WI38 (cell line): ENCODE measurements around the gene MILR1.
A peak's percentile ranks its signal among the peaks of the same experiment; 100 is the strongest.

ENCODE experiments used
- H3K4me3 ChIP-seq: 2 replicates; pipeline ENCODE4 v1.5.1; 2011; ENCODE audit warnings: low read depth, mild to moderate bottlenecking, control low read depth, low read length
- CTCF ChIP-seq: IDR thresholded peaks from 2 replicates; pipeline ENCODE4 v1.5.1; 2012; ENCODE audit warnings: low read depth, mild to moderate bottlenecking, control low read depth, low read length

Gene MILR1

DNA sequence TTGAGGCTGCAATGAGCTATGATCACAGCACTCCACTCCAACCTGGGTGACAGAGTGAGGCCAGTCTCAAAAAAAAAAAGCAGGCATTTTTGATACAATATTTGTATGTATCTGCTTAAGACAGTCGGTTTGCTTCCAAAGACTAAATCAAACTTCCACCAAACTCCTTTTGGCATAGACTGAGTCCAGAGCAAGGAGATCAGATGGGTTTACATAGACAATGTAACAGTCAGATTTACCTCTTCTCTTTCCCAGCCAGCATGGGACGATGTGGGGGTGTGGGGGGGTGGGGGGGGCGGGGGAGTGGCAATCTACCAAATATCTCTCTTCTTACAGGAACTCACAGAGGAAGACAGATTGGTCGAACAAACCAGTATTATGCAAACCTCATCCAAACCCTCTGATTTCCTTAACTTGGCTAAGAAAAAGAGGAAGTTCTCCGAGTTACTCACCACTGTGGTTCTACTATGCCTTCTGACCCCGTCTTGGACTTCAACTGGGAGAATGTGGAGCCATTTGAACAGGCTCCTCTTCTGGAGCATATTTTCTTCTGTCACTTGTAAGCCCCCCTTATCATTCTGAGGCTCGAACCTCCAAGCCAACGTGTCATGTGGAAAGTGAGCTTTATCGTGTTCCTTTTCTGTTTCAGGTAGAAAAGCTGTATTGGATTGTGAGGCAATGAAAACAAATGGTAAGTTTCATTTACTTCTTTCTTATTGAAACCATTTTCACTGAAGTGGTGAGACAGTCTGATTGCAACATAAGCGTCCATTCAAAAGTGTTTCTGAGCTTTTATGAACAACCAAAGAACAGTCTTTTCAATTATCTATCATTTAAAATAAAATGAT is at the start of gene MILR1:
TSS of gene MILR1 (plus strand) at position 451 of the 848 bp plus-strand sequence. CDS start at position 505, 54 bp downstream.
- no peak for TF ChIP-seq CTCF
- peak within 1 kb of the TSS; percentile 11; the same call in 1 of the 2 replicates for H3K4me3 ChIP-seq

- TF ChIP-seq CTCF = no peak
- H3K4me3 ChIP-seq = no peak overlapping the region
These were observed 49.2 kb upstream of the MILR1 start for GRCh38 chr17:64399767-64400156.

GRCh38 chr17:64400642-64401041 is 48.3 kb upstream of the MILR1 start:
- no peak overlapping the region for H3K4me3 ChIP-seq
- TF ChIP-seq CTCF = no peak

DNA sequence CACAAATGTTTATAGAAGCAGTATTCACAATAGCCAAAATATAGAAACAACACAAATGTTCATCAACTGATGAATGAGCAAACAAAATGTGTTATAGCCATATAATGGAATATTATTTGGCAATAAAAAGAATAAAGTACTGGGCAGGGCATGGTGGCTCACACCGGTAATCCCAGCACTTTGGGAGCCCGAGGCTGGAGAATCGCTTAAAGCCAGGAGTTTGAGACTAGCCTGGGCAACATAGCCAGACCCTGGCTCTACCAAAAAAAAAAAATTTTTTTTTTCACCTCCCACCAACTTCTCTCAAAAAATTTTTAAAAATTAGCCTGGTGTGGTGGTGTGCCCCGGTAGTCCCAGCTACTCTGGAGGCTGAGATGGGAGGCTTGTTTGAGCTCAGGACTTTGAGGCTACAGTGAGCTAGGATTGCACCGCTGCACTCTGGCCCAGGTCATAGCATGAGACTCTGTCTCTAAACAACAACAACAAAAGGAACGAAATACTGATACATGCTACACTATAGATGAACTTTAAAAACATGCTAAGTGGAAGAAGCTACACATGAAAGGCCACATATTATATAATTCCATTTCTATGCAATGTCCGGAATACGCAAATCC is 47.6 kb upstream of the MILR1 start:
- no peak overlapping the region for H3K4me3 ChIP-seq
- no peak for TF ChIP-seq CTCF

DNA sequence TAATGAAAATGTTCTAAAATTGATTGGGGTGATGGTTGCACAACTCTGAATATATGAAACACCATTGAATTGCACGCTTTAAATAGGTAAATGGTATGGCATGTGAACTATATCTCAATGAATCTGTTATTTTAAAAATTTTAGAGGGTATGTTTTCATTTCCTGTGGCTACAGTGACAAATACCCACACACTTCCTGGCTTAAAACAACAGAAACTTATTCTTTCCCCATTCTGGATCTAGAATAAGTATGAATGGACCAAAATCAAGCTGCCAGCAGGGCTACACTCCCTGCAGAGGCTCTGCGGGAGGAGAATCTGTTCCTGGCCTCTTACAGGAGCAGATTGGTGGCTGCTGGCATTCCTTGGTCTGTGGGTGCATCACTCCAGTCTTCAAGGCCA is 47.0 kb upstream of the MILR1 start:
- no peak overlapping the region for H3K4me3 ChIP-seq
- TF ChIP-seq CTCF = no peak

DNA sequence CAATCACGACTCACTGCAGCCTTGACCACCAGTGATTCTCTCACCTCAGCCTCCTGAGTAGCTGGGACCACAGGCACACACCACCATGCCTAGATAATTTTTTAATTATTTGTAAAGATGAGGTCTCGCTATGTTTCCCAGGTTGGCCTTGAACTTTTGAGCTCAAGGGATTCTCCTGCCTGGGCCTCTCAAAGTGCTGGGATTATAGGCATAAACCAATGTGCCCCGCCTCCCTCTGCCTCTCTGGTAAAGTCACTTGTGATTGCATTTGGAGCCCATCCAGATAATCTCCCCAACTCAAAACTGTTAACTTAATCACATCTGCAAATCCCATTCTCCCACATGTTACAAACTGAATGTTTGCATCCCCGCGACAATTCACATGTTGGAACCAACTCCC is 46.4 kb upstream of the MILR1 start:
- TF ChIP-seq CTCF = no peak
- H3K4me3 ChIP-seq = no peak overlapping the region

DNA sequence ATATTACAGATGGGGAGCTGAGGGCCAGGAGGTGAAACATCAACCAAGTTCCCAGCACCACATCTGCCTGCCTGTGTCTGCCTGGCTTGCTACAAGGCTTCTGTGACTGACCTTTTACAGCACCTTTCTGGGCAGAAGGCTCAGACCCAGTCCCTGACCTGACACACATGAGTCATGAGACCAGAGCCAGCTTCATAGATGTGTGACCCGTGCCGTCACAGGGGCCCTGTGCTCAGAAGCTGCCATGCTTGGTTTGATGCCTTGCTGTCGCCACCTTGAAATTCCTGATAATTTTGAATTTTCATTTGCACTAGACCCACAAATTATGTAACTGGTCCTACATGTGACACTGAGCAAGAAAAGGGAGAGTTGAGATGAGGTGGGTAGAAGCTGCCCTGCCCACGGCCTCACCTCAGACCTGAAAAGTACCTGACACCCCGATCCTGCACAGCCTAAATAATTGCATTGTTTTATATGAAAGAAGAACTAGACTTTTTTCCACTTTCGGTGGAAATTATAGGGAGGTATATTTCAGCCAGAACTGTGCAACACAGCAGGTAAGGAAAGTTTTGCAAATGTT is 44.9 kb upstream of the MILR1 start:
- H3K4me3 ChIP-seq = no peak overlapping the region
- TF ChIP-seq CTCF = no peak
